Neutrophil (primary cell): ENCODE results near the gene ERVW-1.
"Not testable (repeated sequence)": the region's sequence is repeated elsewhere in the genome, so short reads cannot be mapped to it uniquely, and the experiment has no call there.

ENCODE experiments used
- H3K27ac ChIP-seq: fragments of 200-600 bp; sonication (generic); 2 replicates; pipeline ENCODE4 v1.5.1; 2016; ENCODE audit warnings: mild to moderate bottlenecking, moderate library complexity
- H3K27me3 ChIP-seq: fragments of 200-600 bp; sonication (generic); 2 replicates; pipeline ENCODE4 v1.6.0; 2016; ENCODE audit warnings: mild to moderate bottlenecking
- H3K36me3 ChIP-seq: fragments of 200-600 bp; sonication (generic); 2 replicates; pipeline ENCODE4 v1.5.1; 2017
- H3K4me1 ChIP-seq, 2 experiments: fragments of 200-600 bp in 1 of 2; sonication (generic) in 1 of 2; 1 replicate in 1 of 2; 2 replicates in 1 of 2; pipeline versions ENCODE4 v1.5.1 to v1.6.1; 2013 to 2016; ENCODE audit warnings: low read depth in 1 of 2, low read length in 1 of 2, mild to moderate bottlenecking in 1 of 2, moderate library complexity in 1 of 2; ENCODE audit not compliant: control insufficient read depth in 1 of 2, insufficient read depth in 1 of 2
- H3K4me3 ChIP-seq, 2 experiments: fragments of 200-600 bp in 1 of 2; sonication (generic) in 1 of 2; 1 replicate in 1 of 2; 2 replicates in 1 of 2; pipeline ENCODE4 v1.5.1; 2013 to 2016; ENCODE audit warnings: low read depth in 1 of 2, low read length in 1 of 2, mild to moderate bottlenecking in 1 of 2, moderate library complexity in 1 of 2
- H3K9me3 ChIP-seq: fragments of 200-600 bp; sonication (generic); 2 replicates; pipeline ENCODE4 v1.5.1; 2016
- TF ChIP-seq, protein P1 (sequence below): fragments of 200-600 bp; sonication (generic); IDR thresholded peaks from 2 replicates; pipeline ENCODE4 v1.5.1; 2016; ENCODE audit warnings: antibody characterized with exemption

Gene ERVW-1

GRCh38 chr7:92451645-92452044 is 26.1 kb downstream of the ERVW-1 start:
- Histone ChIP-seq H3K27ac (no peak overlapping the region), H3K4me3 (no peak overlapping the region), H3K4me1 (peaks cover 9 to 14% of the 10 kb centered on the region in 2 experiments), H3K27me3 (no peaks in the 10 kb centered on the region), H3K36me3 (peaks cover 66% of the 10 kb centered on the region), H3K9me3 (no peaks in the 10 kb centered on the region)
- TF ChIP-seq, protein P1, sequence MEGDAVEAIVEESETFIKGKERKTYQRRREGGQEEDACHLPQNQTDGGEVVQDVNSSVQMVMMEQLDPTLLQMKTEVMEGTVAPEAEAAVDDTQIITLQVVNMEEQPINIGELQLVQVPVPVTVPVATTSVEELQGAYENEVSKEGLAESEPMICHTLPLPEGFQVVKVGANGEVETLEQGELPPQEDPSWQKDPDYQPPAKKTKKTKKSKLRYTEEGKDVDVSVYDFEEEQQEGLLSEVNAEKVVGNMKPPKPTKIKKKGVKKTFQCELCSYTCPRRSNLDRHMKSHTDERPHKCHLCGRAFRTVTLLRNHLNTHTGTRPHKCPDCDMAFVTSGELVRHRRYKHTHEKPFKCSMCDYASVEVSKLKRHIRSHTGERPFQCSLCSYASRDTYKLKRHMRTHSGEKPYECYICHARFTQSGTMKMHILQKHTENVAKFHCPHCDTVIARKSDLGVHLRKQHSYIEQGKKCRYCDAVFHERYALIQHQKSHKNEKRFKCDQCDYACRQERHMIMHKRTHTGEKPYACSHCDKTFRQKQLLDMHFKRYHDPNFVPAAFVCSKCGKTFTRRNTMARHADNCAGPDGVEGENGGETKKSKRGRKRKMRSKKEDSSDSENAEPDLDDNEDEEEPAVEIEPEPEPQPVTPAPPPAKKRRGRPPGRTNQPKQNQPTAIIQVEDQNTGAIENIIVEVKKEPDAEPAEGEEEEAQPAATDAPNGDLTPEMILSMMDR: no peak

DNA sequence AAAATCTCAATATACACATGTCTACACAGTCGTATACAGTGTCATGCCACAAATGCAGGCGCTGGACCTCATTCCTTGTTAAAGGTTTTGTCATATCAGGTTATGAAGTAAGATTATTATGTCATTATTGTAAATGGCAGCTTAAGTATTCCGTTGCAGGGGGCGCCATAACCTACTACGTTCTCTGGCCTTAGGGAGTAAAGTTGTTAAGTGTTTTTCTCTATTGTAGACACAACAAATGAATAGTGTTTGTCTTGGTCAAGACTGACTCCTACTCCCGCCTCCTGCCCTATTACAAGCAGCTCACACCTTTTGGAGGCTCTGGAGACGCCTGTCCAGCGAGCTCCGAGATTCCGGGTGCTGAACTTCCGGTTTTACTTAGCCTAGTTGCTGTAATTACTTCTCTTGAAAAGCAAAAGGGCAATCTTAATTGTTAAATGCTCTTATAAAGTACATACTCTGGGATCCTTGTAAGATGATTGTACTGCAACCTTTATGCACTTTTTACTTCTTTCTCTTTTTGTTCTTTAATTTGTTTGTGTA is 29.5 kb downstream of the ERVW-1 start:
- TF ChIP-seq, protein P1: no peak
- Histone ChIP-seq H3K9me3 (no peaks in the 10 kb centered on the region), H3K4me1 (peaks cover 9 to 14% of the 10 kb centered on the region in 2 experiments), H3K36me3 (peaks cover 33% of the 10 kb centered on the region), H3K27me3 (no peaks in the 10 kb centered on the region), H3K27ac (peak overlapping the region; percentile 85), H3K4me3 (peak overlapping the region; percentile 91 to 95)

DNA sequence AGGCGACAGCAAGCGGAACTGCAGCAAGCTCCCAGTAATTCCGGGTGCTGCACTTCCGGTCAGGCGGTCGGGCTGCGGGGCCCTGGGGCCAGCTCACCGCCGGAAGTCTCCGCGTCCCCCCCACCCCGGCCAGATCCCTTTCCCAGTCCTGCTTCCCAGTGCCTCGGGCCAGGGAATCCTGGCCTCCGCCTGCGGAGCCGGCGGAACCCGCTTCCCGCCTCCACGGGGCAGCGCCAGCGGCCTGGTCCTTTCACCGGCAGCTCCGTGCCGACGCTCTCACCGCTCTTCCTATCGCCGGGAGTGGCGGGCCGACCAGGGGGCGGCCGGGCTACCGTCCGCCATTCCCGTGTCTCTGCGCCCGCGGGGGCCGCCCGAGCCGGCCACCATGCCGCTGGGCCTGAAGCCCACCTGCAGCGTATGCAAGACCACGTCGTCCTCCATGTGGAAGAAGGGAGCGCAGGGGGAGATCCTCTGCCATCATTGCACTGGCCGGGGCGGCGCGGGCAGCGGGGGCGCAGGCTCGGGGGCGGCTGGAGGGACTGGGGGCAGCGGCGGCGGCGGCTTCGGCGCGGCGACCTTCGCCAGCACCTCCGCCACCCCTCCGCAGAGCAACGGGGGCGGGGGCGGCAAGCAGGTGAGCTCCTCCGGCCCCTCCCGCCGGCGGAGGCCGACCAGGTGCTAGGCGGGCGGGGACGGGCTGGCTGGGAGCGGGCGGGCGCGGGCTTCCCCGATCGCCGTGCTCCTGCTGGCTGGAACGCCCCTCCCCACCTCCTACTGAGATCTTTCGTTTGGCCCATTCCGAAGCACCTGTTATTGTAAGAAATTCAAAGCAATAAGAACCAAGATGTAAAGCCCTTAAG is 30.2 kb downstream of the ERVW-1 start, which contains the start of gene GATAD1:
Gene GATAD1 (plus strand): TSS at position 138 of the 860 bp plus-strand sequence. CDS start 248 bp downstream, at position 386.
- H3K27me3 ChIP-seq: no peaks in the 10 kb centered on the region
- H3K4me1 ChIP-seq: peaks cover 9 to 14% of the 10 kb centered on the region in 2 experiments
- peak within 1 kb of the TSS; percentile 85 for H3K27ac ChIP-seq
- H3K36me3 ChIP-seq: peaks cover 26% of the 10 kb centered on the region
- TF ChIP-seq, protein P1: peak; percentile 97
- H3K9me3 ChIP-seq: no peaks in the 10 kb centered on the region
- H3K4me3 ChIP-seq: peak within 1 kb of the TSS; percentile 91 to 95

GRCh38 chr7:92446869-92447344 is 30.8 kb downstream of the ERVW-1 start:
- Histone ChIP-seq H3K36me3 (peaks cover 19% of the 10 kb centered on the region), H3K27me3 (no peaks in the 10 kb centered on the region), H3K9me3 (no peaks in the 10 kb centered on the region), H3K4me3 (peak overlapping the region; percentile 91 to 95), H3K4me1 (peaks cover 9 to 14% of the 10 kb centered on the region in 2 experiments), H3K27ac (peak overlapping the region; percentile 85)
- TF ChIP-seq, protein P1: no peak

DNA sequence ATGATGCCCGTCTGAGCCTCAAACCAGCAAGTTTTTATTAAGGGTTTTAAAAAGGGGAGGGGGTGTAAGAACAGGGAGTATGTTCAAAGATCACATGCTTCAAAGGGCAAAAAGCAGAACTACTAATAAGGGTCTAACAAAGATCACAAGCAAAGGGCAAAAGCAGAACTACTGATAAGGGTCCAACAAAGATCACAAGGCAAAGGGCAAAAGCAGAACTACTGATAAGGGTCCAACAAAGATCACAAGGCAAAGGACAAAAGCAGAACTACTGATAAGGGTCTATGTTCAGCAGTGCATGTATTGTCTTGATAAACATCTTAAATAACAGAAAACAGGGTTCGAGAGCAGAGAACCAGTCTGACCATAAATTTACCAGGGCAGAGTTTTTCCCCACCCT is 35.0 kb downstream of the ERVW-1 start:
- H3K9me3 ChIP-seq, H3K4me1 ChIP-seq, H3K27ac ChIP-seq, H3K36me3 ChIP-seq, H3K4me3 ChIP-seq, H3K27me3 ChIP-seq: not testable (repeated sequence)
